ENCODE measurements around the gene MFSD6. TPM values are rescaled to one million over a fixed set of nuclear protein-coding genes. Genes with fewer than 3 reads are reported as not detected.

The MFSD6 gene
- total RNA-seq, 4 donors from 2014 or later: 87.1 to 96.6 (median 92.4) TPM

GRCh38 chr2:190376083-190376482 is 32.1 kb upstream of the MFSD6 start:
- H3K36me3 ChIP-seq: peaks cover 0 to under 1% (median 0%) of the 10 kb centered on the region in 3 donors
- TF ChIP-seq, protein P1, sequence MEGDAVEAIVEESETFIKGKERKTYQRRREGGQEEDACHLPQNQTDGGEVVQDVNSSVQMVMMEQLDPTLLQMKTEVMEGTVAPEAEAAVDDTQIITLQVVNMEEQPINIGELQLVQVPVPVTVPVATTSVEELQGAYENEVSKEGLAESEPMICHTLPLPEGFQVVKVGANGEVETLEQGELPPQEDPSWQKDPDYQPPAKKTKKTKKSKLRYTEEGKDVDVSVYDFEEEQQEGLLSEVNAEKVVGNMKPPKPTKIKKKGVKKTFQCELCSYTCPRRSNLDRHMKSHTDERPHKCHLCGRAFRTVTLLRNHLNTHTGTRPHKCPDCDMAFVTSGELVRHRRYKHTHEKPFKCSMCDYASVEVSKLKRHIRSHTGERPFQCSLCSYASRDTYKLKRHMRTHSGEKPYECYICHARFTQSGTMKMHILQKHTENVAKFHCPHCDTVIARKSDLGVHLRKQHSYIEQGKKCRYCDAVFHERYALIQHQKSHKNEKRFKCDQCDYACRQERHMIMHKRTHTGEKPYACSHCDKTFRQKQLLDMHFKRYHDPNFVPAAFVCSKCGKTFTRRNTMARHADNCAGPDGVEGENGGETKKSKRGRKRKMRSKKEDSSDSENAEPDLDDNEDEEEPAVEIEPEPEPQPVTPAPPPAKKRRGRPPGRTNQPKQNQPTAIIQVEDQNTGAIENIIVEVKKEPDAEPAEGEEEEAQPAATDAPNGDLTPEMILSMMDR (IDR thresholded peaks at IDR 0.05): no peak
- no peak for TF ChIP-seq EP300 (IDR thresholded peaks at IDR 0.05)
- no peak for TF ChIP-seq POLR2A (IDR thresholded peaks at IDR 0.05)
- no peaks in the 10 kb centered on the region for H3K9me3 ChIP-seq
- no peak overlapping the region for H3K27ac ChIP-seq
- H3K4me1 ChIP-seq: peaks cover 0 to 26% (median 0%) of the 10 kb centered on the region in 4 donors
- H3K27me3 ChIP-seq: no peaks in the 10 kb centered on the region
- DNase-seq (ENCODE audit: low spot score in 2 of 2): no peak
- no peak overlapping the region for H3K4me3 ChIP-seq

DNA sequence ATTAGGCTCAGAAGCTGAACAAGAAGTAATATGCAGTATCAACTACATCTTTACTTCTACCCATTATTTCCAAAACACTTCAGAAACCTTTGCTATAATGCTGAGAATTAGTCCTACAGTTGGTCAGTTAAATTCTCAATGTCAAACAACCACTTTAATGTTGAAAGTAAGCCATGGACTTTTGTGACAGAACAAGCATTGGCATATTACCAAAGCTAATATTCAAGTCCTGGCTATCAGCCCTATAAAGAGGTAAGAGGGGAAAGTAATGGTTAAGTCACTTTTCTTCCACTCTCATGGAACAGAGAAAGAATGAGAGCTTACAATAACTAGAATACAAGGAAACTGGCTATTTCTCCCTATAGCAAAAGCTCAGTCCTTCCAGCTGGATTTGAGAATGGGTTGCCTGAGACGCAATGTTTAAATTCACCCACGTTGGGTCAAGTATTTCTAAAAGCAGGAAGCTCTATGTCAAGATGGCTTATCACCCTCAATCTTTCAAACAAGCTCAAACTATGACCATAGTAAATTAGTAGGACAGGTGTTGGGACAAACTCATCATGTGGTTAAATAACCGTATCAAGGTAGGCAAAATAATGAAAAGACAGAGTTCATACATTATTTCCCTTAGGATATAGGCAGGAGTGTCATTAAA is 31.4 kb upstream of the MFSD6 start:
- Histone ChIP-seq H3K27me3 (no peaks in the 10 kb centered on the region), H3K4me3 (no peak overlapping the region), H3K27ac (no peak overlapping the region), H3K9me3 (no peaks in the 10 kb centered on the region), H3K4me1 (peaks cover 0 to 23% (median 0%) of the 10 kb centered on the region in 4 donors), H3K36me3 (no peaks in the 10 kb centered on the region)
- TF ChIP-seq, protein P1 (IDR thresholded peaks at IDR 0.05): no peak
- TF ChIP-seq POLR2A (IDR thresholded peaks at IDR 0.05): no peak
- WGBS, 2 donors: 77 to 84% methylated on average over 3 of the region's 3 CpGs
- DNase-seq (ENCODE audit: low spot score in 2 of 2): no peak

GRCh38 chr2:190378880-190379237 is 29.3 kb upstream of the MFSD6 start:
- peak overlapping the region in 1 of 4 donors; percentile 26 for H3K27ac ChIP-seq
- TF ChIP-seq EP300 (IDR thresholded peaks at IDR 0.05) (no peak), POLR2A (IDR thresholded peaks at IDR 0.05) (no peak)
- TF ChIP-seq, protein P1 (IDR thresholded peaks at IDR 0.05): no peak
- no peaks in the 10 kb centered on the region for H3K27me3 ChIP-seq
- H3K4me3 ChIP-seq: no peak overlapping the region
- H3K4me1 ChIP-seq: peaks cover 0 to 12% (median 0%) of the 10 kb centered on the region in 4 donors
- no peaks in the 10 kb centered on the region for H3K9me3 ChIP-seq
- no peaks in the 10 kb centered on the region for H3K36me3 ChIP-seq
- DNase-seq (ENCODE audit: low spot score in 2 of 2): no peak
- 75 to 86% methylated on average over 6 of the region's 6 CpGs for WGBS, 2 donors

- H3K4me1 ChIP-seq: peaks cover 0 to 12% (median 0%) of the 10 kb centered on the region in 4 donors
- H3K9me3 ChIP-seq: no peaks in the 10 kb centered on the region
- no peaks in the 10 kb centered on the region for H3K27me3 ChIP-seq
- DNase-seq (ENCODE audit: low spot score in 2 of 2): no peak
- peak overlapping the region in 1 of 4 donors; percentile 26 for H3K27ac ChIP-seq
- WGBS, 2 donors: 56 to 60% methylated on average over 10 of the region's 10 CpGs
- H3K4me3 ChIP-seq: no peak overlapping the region
- TF ChIP-seq, protein P1 (IDR thresholded peaks at IDR 0.05): no peak
- TF ChIP-seq EP300 (IDR thresholded peaks at IDR 0.05): no peak
- no peak for TF ChIP-seq POLR2A (IDR thresholded peaks at IDR 0.05)
- H3K36me3 ChIP-seq: no peaks in the 10 kb centered on the region
Observed at GRCh38 chr2:190379249-190379964, 28.7 kb upstream of the MFSD6 start.

DNA sequence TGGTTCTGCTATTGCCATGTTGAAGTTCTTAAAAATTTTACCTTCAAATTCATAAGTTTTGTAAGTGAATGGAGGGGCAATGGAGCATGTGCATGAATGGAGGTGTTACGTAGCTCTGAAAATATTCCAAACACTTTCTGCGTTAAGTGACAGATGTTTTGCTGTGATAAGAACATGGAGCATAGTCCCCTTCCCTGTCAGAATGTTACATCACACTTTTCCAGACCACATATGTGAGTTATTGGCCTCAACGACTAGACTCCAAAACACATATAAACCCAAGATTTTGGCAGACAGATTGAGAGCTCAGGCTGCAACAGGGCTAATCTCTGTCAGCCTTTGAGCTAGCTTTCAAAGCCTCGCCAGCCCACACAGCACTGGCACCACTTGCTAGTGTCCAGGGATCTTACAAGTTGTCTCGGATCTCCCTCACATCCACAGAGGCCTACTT is 27.2 kb upstream of the MFSD6 start:
- H3K27ac ChIP-seq: no peak overlapping the region
- H3K27me3 ChIP-seq: no peaks in the 10 kb centered on the region
- H3K9me3 ChIP-seq: no peaks in the 10 kb centered on the region
- H3K4me1 ChIP-seq: peaks cover 0 to 12% (median 0%) of the 10 kb centered on the region in 4 donors
- TF ChIP-seq POLR2A (IDR thresholded peaks at IDR 0.05): no peak
- TF ChIP-seq, protein P1 (IDR thresholded peaks at IDR 0.05): no peak
- no peak overlapping the region for H3K4me3 ChIP-seq
- 68 to 78% methylated on average over 5 of the region's 5 CpGs for WGBS, 2 donors
- no peak for DNase-seq (ENCODE audit: low spot score in 2 of 2)
- no peaks in the 10 kb centered on the region for H3K36me3 ChIP-seq
